Fibroblast of the aortic adventitia (primary cell): ENCODE measurements around the gene GUCY2C. TPM values are rescaled to one million over a fixed set of nuclear protein-coding genes. Genes with fewer than 3 reads are reported as not detected.

ENCODE experiments used
- DNase-seq: peaks from one replicate; pipeline ENCODE4 v3.0.0-alpha.2; 2010; ENCODE audit warnings: low read depth
- H3K4me3 ChIP-seq: 2 replicates; pipeline ENCODE4 v1.5.1; 2011; ENCODE audit warnings: low read depth, mild to moderate bottlenecking, control low read depth, low read length, moderate library complexity
- CTCF ChIP-seq: IDR thresholded peaks from 2 replicates; pipeline ENCODE4 v1.5.1; 2011; ENCODE audit warnings: mild to moderate bottlenecking, low read length, control low read depth, inconsistent platforms; ENCODE audit not compliant: insufficient read depth
- total RNA-seq: library from RNA; depleted of rRNA; stranded (reverse); fragments of >200 nt; gene quantifications from 2 replicates; pipeline ENCODE4 v1.2.3, GENCODE V29; 2012; ENCODE audit warnings: low replicate concordance

GUCY2C gene
- total RNA-seq, 1 donor, result not detected

GRCh38 chr12:14605401-14605989 lies 90.9 kb downstream of the GUCY2C start:
- no peak for TF ChIP-seq CTCF
- DNase-seq, result no peak
- H3K4me3 ChIP-seq, result no peak overlapping the region

GRCh38 chr12:14601692-14602478 lies 94.5 kb downstream of the GUCY2C start:
- H3K4me3 ChIP-seq, result no peak overlapping the region

GRCh38 chr12:14597480-14597879 lies 98.9 kb downstream of the GUCY2C start:
- DNase-seq, result no peak
- no peak overlapping the region for H3K4me3 ChIP-seq
- no peak for TF ChIP-seq CTCF

More at GRCh38 chr12:14601692-14602478, 94.5 kb downstream of the GUCY2C start:
- no peak for DNase-seq
- no peak for TF ChIP-seq CTCF

GRCh38 chr12:14591719-14592118 lies 104.7 kb downstream of the GUCY2C start:
- no peak for TF ChIP-seq CTCF
- H3K4me3 ChIP-seq, result no peak overlapping the region
- no peak for DNase-seq

- no peak for TF ChIP-seq CTCF
- no peak overlapping the region for H3K4me3 ChIP-seq
- DNase-seq, result no peak
Observed at GRCh38 chr12:14589169-14590004, 107.0 kb downstream of the GUCY2C start.

- no peak for DNase-seq
- H3K4me3 ChIP-seq, result no peak overlapping the region
- no peak for TF ChIP-seq CTCF
Observed at GRCh38 chr12:14588571-14588970, 107.8 kb downstream of the GUCY2C start.
